ENCODE measurements around the gene ATP8A2.

The ATP8A2 gene

DNA sequence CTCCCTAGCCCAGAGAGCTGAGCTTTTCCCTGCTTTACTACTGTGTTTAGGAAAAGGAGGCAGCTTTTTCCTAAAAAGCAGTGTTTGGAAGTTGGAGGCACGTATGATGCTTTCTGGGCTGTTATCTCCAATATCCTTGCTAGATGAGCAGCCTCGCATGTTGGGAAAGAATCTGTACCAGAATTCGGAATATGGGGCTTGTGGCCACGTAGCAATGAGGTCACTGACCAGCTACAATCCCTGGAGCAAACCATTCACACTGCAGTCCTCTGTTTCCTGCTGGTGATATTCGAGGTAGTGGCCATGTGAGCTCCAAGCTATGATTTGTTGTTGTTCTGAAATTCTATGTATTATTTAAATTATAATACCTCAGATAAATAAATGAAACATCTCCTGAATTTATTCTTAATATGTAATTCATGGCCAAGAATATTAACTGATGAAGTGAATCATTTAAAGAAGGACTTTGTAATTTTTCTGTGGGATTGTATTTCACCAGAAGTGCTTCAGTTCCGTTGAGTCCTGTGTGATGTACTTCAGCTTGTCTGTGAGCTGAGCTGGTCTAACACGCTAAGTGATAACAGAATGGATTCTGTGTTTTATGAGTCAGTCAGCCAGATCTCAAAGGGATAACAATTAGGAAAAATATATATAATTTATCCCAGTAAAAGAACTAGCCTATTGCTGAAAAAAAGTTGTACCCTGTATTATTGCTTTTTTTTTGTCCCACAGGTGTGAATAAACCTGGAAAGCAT is 360.5 kb downstream of the ATP8A2 start:
- DNase-seq (ENCODE audit: low read depth) = peak; percentile 55

DNA sequence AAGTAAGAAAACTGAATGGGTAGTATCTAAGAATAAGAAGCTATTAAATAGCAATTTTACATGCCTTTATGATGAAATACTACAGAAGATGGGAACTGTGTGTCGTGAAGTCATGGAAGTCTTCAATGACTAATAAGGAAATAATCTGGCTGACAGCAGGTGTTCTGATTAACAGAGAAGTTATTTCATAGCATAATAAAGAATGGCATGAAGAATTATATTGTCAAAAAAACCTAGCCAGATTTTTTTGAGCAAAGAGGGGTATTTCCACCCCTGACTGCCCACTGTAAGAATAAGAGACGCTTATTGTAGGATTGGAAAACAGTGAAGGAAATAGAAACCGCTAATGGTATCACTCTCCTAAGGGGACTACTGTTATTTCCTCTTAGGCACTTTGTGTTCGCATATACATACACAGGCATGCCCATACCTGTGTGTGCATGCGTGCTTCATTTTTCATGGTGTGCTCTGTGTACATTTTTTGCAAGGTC is 361.3 kb downstream of the ATP8A2 start:
- DNase-seq (ENCODE audit: low read depth) = peak; percentile 65

GRCh38 chr13:25733696-25734435 is 362.1 kb downstream of the ATP8A2 start:
- DNase-seq (ENCODE audit: low read depth) = no peak

GRCh38 chr13:25738342-25739196 is 366.8 kb downstream of the ATP8A2 start:
- DNase-seq (ENCODE audit: low read depth) = peak; percentile 44

DNA sequence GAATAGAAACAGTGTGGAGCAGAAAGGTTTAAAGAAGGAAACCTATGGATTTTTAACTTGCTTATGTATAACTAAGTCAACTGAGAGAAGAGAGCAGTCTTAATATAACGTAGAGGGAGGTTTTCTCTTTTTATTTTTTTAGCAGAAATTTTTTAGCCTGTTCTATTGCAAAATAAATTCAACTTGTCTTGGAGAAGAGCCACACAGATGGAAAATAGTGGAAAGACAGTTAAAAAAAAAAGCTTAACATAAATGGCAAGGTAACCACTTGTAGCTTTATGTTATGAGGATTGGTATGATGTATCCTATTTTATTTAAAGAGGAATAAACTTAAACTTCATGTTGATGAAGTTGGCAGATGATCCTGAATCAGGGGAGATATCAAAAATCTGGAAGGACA is 367.6 kb downstream of the ATP8A2 start:
- no peak for DNase-seq (ENCODE audit: low read depth)

GRCh38 chr13:25741796-25742195 is 370.0 kb downstream of the ATP8A2 start:
- no peak for DNase-seq (ENCODE audit: low read depth)

DNA sequence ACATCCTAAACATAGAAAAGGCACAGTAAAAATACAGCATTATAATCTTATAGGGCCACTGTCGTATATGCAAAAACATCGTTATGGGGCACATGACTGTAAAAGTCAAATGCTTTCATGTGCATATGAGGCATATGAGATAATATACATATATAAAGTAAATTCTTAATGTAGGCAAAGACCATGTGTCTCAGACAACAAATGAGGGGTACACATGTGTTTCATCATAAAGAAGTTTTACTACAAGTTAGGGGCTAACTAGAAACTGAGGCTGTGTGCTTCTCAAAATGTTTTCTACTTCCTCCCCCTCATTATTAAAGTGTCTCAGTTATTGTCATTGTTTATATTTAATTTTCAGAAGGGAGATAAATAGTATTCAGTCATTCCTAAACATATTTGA is 370.4 kb downstream of the ATP8A2 start:
- no peak for DNase-seq (ENCODE audit: low read depth)

DNA sequence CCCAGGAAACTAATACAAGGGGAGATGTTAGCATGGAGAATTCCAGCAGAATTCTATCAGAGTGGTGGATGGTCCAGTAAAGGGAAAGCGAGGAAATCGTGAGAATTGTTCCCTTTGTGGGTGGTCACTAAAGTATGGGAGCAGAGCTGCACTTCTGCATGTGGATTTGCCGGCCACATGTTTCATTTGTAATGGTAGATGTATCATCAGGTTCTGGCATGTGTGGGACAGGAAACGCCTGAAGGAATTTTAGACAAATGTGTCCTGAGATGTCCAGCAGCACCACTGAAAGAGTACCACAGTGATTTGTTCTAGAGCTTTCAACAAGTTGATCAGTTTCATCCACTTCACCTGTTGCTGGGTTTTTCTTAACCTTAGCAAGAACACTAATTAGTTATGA is 371.6 kb downstream of the ATP8A2 start:
- no peak for DNase-seq (ENCODE audit: low read depth)

- no peak for DNase-seq (ENCODE audit: low read depth)
Observed at GRCh38 chr13:25744178-25744577, 372.4 kb downstream of the ATP8A2 start.

GRCh38 chr13:25746131-25746530 is 374.4 kb downstream of the ATP8A2 start:
- no peak for DNase-seq (ENCODE audit: low read depth)

DNA sequence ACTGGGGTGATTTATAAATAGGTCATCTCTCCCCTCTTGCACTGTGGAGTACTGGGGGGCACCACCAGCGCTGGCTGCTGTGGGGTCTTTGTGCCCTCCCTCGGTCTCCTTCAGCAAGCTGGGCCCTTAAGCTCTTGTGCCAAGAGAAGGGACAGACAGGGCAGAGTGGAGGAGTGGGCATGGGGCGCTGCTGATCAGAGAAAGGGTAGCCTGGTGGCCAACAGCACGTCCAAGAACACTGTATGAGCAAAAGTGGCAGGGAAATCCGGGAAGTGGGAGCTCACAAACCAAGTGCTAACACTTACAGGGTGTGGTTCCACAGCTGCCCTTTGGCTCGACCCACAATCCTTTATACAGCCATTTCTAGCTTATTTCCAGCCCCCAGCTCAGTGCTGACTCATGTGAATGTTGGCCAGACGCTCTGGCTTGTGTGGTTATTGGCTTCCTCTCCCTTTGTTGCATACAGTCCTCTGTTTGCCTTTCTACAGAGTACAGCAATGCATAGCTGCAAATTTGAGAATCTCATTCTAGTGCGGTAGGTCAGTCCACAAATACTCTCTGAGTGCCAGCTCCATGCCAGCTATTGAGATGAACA is 381.3 kb downstream of the ATP8A2 start:
- peak; percentile 62 for DNase-seq (ENCODE audit: low read depth)

DNA sequence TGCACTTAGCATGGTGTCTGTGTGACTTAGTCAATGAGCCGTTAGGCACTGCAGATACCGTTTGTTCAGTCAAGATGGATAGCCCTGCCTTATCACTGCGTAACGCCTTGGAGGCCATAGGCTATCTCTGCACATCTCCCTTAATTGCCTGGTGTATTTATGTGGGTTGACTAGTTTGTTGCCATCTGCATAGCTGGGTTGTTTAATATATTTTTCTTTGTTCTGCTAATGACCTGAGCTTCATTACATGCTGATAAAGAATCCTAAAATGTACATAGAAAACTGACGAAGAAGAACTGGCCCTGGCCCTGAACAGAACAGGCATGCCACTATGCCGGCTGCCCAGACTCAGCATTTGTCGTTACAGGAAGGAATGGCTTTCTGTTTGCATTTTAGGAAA is 382.2 kb downstream of the ATP8A2 start:
- DNase-seq (ENCODE audit: low read depth) = no peak

DNA sequence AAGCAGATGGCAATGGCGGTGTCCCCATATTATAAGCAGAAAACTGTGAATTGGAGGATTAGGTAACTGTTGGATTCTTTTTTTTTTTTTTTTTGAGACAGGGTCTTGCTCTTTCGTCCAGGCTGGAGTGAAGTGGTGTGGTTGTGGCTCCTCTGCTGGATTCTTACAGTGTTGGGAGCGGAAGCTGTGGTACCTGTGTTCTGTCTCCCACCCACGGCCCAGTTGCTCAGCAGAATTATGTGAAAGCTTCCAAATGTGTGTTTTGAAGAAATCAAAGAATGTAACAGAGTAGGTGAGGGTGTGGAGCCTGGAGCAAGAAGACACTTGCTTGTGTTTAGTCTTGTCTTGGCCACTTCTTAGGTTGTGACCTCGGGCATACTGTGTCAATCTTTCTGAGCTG is 384.5 kb downstream of the ATP8A2 start:
- no peak for DNase-seq (ENCODE audit: low read depth)

- DNase-seq (ENCODE audit: low read depth) = no peak
Observed at GRCh38 chr13:25756912-25757311, 385.1 kb downstream of the ATP8A2 start.

GRCh38 chr13:25761041-25761440 is 389.3 kb downstream of the ATP8A2 start:
- DNase-seq (ENCODE audit: low read depth) = no peak

GRCh38 chr13:25762281-25762680 is 390.5 kb downstream of the ATP8A2 start:
- no peak for DNase-seq (ENCODE audit: low read depth)

DNA sequence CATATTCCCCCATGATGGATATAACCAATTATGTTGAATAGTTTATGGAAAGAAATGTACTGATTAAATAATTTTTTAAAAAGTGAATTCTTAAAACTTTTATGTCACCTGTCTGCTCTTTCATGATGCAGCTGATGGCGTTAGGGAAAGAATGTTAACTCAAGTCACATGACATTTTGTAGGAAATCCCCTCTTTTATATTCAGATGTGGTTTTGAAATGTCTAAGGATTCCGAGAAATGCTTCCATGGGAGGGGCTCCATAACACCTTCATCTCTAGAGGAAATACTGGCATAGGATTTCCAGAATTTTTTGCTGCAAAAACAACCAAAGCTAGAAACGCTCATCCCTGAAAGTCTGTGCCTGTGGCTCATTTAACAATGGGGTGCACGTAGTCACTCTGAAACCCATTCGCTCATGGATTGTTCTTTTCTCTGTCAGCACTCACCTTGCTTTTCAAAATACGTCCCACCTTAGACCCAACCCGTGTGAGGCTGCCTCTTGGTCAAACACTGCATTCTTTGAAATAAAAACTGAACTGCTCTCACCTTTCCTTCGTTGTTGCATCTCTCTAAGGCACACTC is 391.1 kb downstream of the ATP8A2 start:
- DNase-seq (ENCODE audit: low read depth) = no peak

DNA sequence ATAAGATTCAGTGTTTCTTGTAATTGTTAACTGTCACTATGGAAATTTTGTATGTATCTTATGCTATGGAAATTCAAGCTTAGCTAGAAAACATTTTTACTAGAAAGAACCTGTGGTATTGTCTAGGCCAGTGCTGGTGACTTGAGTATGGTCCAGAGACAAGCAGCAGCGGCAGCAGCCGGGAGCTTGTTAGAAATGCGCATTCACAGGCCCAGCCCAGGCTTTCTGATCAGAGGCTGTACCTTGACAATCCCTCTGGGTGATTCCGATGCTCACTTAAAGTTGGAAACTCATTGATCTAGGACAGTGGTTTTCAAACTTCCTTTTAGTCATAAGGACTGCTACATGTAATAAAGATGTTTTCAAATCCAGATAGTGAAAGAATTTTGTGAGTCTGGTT is 392.6 kb downstream of the ATP8A2 start:
- no peak for DNase-seq (ENCODE audit: low read depth)

- no peak for DNase-seq (ENCODE audit: low read depth)
Observed at GRCh38 chr13:25765266-25765665, 393.5 kb downstream of the ATP8A2 start.

GRCh38 chr13:25766576-25766975 is 394.8 kb downstream of the ATP8A2 start:
- DNase-seq (ENCODE audit: low read depth) = no peak

DNA sequence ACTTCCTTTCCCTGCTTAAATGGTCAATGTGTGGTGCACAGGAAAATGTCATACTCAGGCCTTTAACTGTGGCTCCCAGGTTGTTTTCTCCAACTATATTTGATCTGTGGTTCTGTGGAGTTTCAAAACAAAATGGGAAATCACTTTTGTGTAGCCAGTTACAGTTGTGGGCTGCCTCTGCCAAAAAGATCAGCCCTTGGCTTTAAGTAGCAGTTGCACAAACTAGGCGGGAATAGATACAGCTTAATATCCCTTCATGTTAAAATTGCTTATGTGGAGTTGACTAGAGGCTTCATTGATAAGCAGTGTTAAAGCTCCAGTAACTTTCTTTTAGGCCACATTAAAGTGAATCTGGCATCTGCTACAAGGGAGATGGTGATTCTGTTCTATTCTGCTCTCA is 395.2 kb downstream of the ATP8A2 start:
- DNase-seq (ENCODE audit: low read depth) = no peak

GRCh38 chr13:25768376-25768775 is 396.6 kb downstream of the ATP8A2 start:
- DNase-seq (ENCODE audit: low read depth) = no peak
